ENCODE measurements around the gene ERP27.

- TF ChIP-seq RAD21 (IDR thresholded peaks at IDR 0.05; ENCODE audit: low read depth), result no peak
- no peak for TF ChIP-seq TAF1 (IDR thresholded peaks at IDR 0.05; ENCODE audit: low read depth)
- no peak for TF ChIP-seq EP300 (IDR thresholded peaks at IDR 0.05; ENCODE audit: borderline replicate concordance)
- TF ChIP-seq YY1 (IDR thresholded peaks at IDR 0.05; ENCODE audit: low read depth), result no peak
- TF ChIP-seq USF1 (IDR thresholded peaks at IDR 0.05), result no peak
- no peak for TF ChIP-seq TEAD4 (IDR thresholded peaks at IDR 0.05)
- TF ChIP-seq CREB1 (IDR thresholded peaks at IDR 0.05; ENCODE audit: low read depth), result no peak
- no peak for TF ChIP-seq CEBPB (IDR thresholded peaks at IDR 0.05)
- no peak for TF ChIP-seq REST (IDR thresholded peaks at IDR 0.05; ENCODE audit: low read depth)
- TF ChIP-seq EGR1 (IDR thresholded peaks at IDR 0.05), result no peak
- TF ChIP-seq MAX (IDR thresholded peaks at IDR 0.05), result no peak
- TF ChIP-seq FOXM1 (IDR thresholded peaks at IDR 0.05; ENCODE audit: borderline replicate concordance, low read depth), result no peak
- TF ChIP-seq TCF12 (IDR thresholded peaks at IDR 0.05; ENCODE audit: low read depth), result no peak
- TF ChIP-seq NFIC (IDR thresholded peaks at IDR 0.05), result no peak
Observed at GRCh38 chr12:14902465-14902864, 35.9 kb downstream of the ERP27 start.

All from Ishikawa (cell line).